Natural killer cell (primary cell): ENCODE results near the gene ZNF814. TPM values are rescaled to one million over a fixed set of nuclear protein-coding genes. Genes with fewer than 3 reads are reported as not detected.

Experiments
- ATAC-seq, 3 donors: fragments of 150-1000 bp in 2 of 3; fragments of 200-7000 bp in 1 of 3; cut with Tn5 transposase; 1 replicate in 1 of 3; 2 replicates in 2 of 3; pipeline ENCODE4 v1.10.0; 2021; ENCODE audit warnings: mild to moderate bottlenecking in 2 of 3, moderate library complexity in 2 of 3
- DNase-seq, 2 donors: peaks; one replicate each; pipeline versions ENCODE4 v3.0.0 to v3.0.0-alpha.2; 2013 to 2021; ENCODE audit warnings: mixed read lengths in 1 of 2
- H3K27ac ChIP-seq: one replicate; pipeline ENCODE4 v1.5.1; 2013; ENCODE audit warnings: mild to moderate bottlenecking, low read length
- H3K27me3 ChIP-seq: one replicate; pipeline ENCODE4 v1.6.1; 2013; ENCODE audit warnings: low read length; ENCODE audit not compliant: control insufficient read depth, insufficient read depth
- H3K36me3 ChIP-seq: one replicate; pipeline ENCODE4 v1.6.1; 2013; ENCODE audit warnings: low read length; ENCODE audit not compliant: control insufficient read depth, insufficient read depth
- H3K4me1 ChIP-seq: one replicate; pipeline ENCODE4 v1.6.1; 2013; ENCODE audit warnings: low read length; ENCODE audit not compliant: control insufficient read depth, insufficient read depth
- H3K4me3 ChIP-seq: one replicate; pipeline ENCODE4 v1.5.1; 2013; ENCODE audit warnings: low read length
- H3K9me3 ChIP-seq: one replicate; pipeline ENCODE4 v1.6.1; 2013; ENCODE audit warnings: low read length; ENCODE audit not compliant: control insufficient read depth, insufficient read depth
- H3K27ac Mint-ChIP-seq, 2 donors: one replicate each; pipeline ENCODE4 v1.8.0; 2022; ENCODE audit warnings: mild to moderate bottlenecking in 2 of 2, mixed read lengths in 2 of 2, moderate library complexity in 1 of 2
- H3K27me3 Mint-ChIP-seq, 2 donors: one replicate each; pipeline ENCODE4 v1.8.0; 2022; ENCODE audit warnings: low read depth in 2 of 2, mixed read lengths in 2 of 2
- H3K36me3 Mint-ChIP-seq: one replicate; pipeline ENCODE4 v1.8.0; 2022; ENCODE audit warnings: mixed read lengths
- H3K4me1 Mint-ChIP-seq, 2 donors: one replicate each; pipeline ENCODE4 v1.8.0; 2022; ENCODE audit warnings: mixed read lengths in 2 of 2
- H3K4me3 Mint-ChIP-seq: one replicate; pipeline ENCODE4 v1.8.0; 2022; ENCODE audit warnings: mild to moderate bottlenecking, moderate library complexity, mixed read lengths
- H3K9me3 Mint-ChIP-seq, 2 donors: one replicate each; pipeline ENCODE4 v1.8.0; 2022; ENCODE audit warnings: mixed read lengths in 2 of 2
- CTCF ChIP-seq: fragments of 200-600 bp; IDR thresholded peaks from one replicate; pipeline ENCODE4 v1.8.0; 2022; ENCODE audit warnings: antibody characterized with exemption
- WGBS: methylation state at CpG from one replicate; pipeline ENCODE4 v1.1.7; 2013; ENCODE audit warnings: missing lambda C conversion rate; ENCODE audit not compliant: insufficient coverage; 5-methylcytosine and 5-hydroxymethylcytosine counted together
- intact Hi-C: fragments of 100-400 bp; cut with micrococcal nuclease; formaldehyde crosslinking; loops from one replicate; pipeline ENCODE4 v1.14.2; 2022
- total RNA-seq, 4 donors: library from RNA; stranded (reverse); fragments of 120-200 nt in 1 of 4; gene quantifications; one replicate each; pipeline versions ENCODE4 v1.2.3 to v1.2.4, GENCODE V29; 2013 to 2022

ZNF814 gene
- total RNA-seq, 3 donors from 2014 or later (not counting 1 experiment from before 2014, with no cell fraction given) = 25.2 to 51.2 (median 38.3) TPM

- Mint-ChIP-seq H3K36me3 (no peaks in the 10 kb centered on the region), H3K4me1 (peaks cover 38 to 41% of the 10 kb centered on the region in 2 donors), H3K27ac (peak overlapping the region; percentile 96 to 97), H3K27me3 (no peaks in the 10 kb centered on the region), H3K9me3 (no peaks in the 10 kb centered on the region), H3K4me3 (peak overlapping the region; percentile 94)
- WGBS = 87% methylated on average over 6 of the region's 6 CpGs
- intact Hi-C loops = no loop called here
- no peaks in the 10 kb centered on the region for H3K9me3 ChIP-seq
- peaks cover 12% of the 10 kb centered on the region for H3K4me1 ChIP-seq
- peak overlapping the region; percentile 91 for H3K4me3 ChIP-seq
- H3K27ac ChIP-seq = peak overlapping the region; percentile 81
- DNase-seq (no peak), ATAC-seq (no peak)
- no peaks in the 10 kb centered on the region for H3K27me3 ChIP-seq
- no peak for TF ChIP-seq CTCF
- no peaks in the 10 kb centered on the region for H3K36me3 ChIP-seq
Measured at GRCh38 chr19:57820599-57820998, 68.2 kb downstream of the ZNF814 start.

- no peaks in the 10 kb centered on the region for H3K27me3 Mint-ChIP-seq
- ATAC-seq (peak; percentile 83 to 91 (median 85)), DNase-seq (peak; percentile 74 to 93)
- peak overlapping the region; percentile 94 for H3K4me3 Mint-ChIP-seq
- Histone ChIP-seq H3K27me3 (no peaks in the 10 kb centered on the region), H3K36me3 (no peaks in the 10 kb centered on the region), H3K4me3 (peak overlapping the region; percentile 91), H3K27ac (peak overlapping the region; percentile 81), H3K4me1 (peaks cover 20% of the 10 kb centered on the region), H3K9me3 (no peaks in the 10 kb centered on the region)
- H3K4me1 Mint-ChIP-seq = peaks cover 43 to 46% of the 10 kb centered on the region in 2 donors
- no peaks in the 10 kb centered on the region for H3K9me3 Mint-ChIP-seq
- no peaks in the 10 kb centered on the region for H3K36me3 Mint-ChIP-seq
- intact Hi-C loops = loop anchor here (2.0 kb wide), 1 partner anchor 29 kb away; the partner anchor contains the start of gene ZNF587
- no peak for TF ChIP-seq CTCF
- under 1% methylated on average over 44 of the region's 44 CpGs for WGBS
- H3K27ac Mint-ChIP-seq = peak overlapping the region; percentile 96 to 97
Measured at GRCh38 chr19:57819475-57820148, 69.2 kb downstream of the ZNF814 start.

- DNase-seq (no peak), ATAC-seq (no peak)
- H3K27me3 Mint-ChIP-seq = no peaks in the 10 kb centered on the region
- no peaks in the 10 kb centered on the region for H3K36me3 Mint-ChIP-seq
- H3K4me1 Mint-ChIP-seq = peaks cover 47% of the 10 kb centered on the region in 2 donors
- intact Hi-C loops = loop anchor here (2.0 kb wide), 1 partner anchor 30 kb away; the partner anchor contains the start of gene ZNF587
- WGBS = 96% methylated on average over 7 of the region's 7 CpGs
- H3K27ac Mint-ChIP-seq = no peak overlapping the region
- Histone ChIP-seq H3K9me3 (no peaks in the 10 kb centered on the region), H3K27ac (no peak overlapping the region), H3K27me3 (no peaks in the 10 kb centered on the region), H3K4me3 (no peak overlapping the region), H3K36me3 (no peaks in the 10 kb centered on the region), H3K4me1 (peaks cover 31% of the 10 kb centered on the region)
- no peaks in the 10 kb centered on the region for H3K9me3 Mint-ChIP-seq
- TF ChIP-seq CTCF = no peak
- H3K4me3 Mint-ChIP-seq = peak overlapping the region; percentile 61
Measured at GRCh38 chr19:57818378-57818777, 70.5 kb downstream of the ZNF814 start.
